NCI-H345 treated with DMSO at 0.1 percent for 48 hours (cell line): ENCODE data around the gene CNTFR.
"Not testable (repeated sequence)": the region's sequence is repeated elsewhere in the genome, so short reads cannot be mapped to it uniquely, and the experiment has no call there.

Experiments used
- DNase-seq: peaks from one replicate; lab custom pipeline; 2025; ENCODE audit not compliant: unreplicated experiment; lab: John Stamatoyannopoulos, UW

Gene CNTFR, protein sequence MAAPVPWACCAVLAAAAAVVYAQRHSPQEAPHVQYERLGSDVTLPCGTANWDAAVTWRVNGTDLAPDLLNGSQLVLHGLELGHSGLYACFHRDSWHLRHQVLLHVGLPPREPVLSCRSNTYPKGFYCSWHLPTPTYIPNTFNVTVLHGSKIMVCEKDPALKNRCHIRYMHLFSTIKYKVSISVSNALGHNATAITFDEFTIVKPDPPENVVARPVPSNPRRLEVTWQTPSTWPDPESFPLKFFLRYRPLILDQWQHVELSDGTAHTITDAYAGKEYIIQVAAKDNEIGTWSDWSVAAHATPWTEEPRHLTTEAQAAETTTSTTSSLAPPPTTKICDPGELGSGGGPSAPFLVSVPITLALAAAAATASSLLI

DNA sequence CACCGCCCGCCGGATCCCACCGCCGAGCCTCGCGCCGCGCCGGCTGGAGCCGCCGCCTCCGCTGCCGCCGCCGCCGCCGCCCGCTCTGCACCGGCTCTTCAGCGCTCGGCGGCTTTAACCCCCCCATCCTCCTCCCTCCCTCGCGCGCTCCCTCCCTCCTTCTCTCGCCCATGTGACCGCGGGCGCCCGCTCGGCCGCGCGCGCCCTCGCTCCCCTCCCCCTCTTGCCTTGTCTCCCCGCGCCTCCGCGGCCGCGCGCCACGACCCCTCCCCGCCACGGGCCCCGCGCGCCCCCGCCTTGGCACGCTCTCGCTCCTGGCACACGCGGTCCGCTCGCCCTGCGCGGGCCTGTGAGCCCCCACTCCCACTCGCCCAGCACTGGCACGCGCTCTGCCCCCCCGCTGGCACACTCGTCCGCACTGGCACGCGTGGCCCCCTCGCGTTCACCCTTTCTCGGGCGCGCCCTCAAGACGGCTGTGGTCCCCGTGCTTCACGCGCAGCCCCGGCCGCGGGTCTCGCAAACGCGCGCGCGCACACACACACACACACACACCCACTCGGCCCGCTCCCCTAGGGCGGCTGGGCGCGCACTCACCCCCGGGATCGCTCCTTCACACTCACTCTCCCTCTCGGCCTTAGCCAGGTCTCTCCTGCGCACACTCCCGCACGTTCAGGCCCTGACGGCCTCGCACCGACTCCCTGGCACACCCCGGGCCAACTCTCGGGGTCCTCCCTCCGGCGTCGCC is at the start of gene CNTFR:
Gene CNTFR (minus strand): TSS at position 89 of the 745 bp plus-strand sequence. CDS start 20,743 bp downstream, outside the sequence.
- DNase-seq = no peak

DNA sequence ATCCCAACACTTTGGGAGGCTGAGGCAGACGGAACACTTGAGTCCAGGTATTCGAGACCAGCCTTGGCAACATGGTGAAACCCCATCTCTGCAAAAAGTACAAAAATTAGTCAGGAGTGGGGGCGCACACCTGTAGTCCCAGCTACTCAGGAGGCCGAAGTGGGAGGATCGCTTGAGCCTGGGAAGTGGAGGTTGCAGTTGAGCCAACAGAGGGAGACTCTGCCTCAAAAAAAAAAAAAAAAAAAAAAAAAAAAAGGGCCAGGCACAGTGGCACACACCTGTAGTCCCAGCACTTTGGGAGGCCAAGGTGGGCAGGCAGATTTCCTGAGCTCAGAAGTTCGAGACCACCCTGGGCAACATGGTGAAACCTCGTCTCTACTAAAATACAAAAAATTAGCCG is 49.8 kb upstream of the CNTFR start:
- DNase-seq = not testable (repeated sequence)

DNA sequence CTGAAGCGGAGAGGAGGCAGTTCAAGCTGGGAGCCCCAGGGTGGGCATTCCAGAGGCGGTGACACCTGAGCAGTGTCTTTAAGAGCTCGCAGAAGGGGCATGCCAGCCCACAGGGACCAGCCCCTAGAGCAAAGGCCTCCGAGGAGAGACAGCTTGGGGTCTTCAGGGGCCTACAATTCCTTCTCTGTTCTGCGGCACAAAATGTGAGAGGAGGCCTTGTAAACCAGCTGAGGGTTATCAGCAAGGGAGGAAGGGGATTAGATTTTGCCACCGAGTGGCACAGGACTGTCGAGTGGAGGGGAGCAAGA is 48.6 kb upstream of the CNTFR start:
- DNase-seq = no peak

DNA sequence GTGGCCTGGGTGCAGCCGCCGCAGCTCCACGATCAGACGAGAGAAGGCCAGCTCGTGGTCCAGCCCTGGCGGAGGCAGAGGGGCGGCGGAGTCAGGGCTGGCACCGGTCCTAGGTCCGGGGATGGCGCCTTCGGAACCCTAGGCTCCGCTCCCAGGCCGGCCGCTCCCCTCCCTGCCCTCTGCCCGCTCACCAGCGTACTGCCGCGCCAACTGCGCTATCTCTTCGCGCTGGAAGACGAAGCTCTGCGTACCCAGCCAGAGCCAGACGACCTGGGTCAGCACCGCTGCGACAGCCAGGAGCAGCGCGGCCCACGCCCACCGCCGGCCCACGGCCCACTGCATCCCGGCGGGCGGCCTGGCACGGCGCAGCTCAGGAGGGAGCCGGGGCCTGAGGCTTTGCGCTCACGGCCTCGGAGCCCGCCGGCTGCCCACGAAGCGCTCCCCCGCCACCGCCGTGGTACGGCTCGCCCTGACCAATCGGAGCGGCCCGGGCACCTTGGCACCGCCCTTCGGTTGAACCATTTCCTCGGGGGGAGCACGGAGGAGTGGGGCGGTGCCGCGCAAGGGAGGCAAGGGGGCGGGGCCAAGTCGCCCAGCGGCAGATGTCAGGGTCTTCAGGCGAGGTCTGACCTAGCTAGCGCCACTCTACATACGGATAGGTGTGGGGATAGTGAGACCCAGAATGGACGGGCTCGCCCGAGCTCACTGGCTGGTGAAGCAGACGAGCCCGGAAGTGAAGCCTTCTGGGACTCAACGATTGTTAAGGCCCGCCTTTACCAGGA is 48.0 kb upstream of the CNTFR start, which contains the start of gene SIGMAR1:
Gene SIGMAR1 (minus strand): TSS at position 432 of the 782 bp plus-strand sequence. CDS start 90 bp downstream, at position 342.
- DNase-seq = peak; percentile 87

DNA sequence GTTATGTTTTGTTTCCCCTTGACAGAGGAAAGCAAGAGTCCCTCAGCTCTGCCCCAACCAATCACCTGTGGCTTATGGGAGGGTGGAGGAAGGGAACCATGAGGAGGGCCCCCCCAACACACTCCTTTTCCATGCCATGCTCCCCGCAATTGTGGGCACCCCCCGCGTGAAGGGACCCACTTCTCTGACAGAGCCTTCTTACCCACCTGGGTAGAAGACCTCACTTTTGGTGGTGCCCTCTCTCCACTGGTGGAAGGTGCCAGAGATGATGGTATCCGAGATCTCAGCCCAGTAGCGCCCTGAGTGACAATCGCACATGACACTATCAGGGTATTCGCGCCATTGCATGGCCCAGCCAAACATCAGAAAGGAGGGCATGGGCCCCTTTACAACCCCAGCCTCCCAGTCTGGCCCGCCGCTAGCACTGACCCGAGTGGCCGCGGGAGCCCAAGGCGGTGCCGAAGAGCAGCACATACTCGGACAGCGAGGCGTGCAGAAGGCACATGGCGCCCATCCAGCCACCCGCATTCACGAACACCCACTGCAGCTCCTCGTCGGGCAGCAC is 47.3 kb upstream of the CNTFR start:
- no peak for DNase-seq

DNA sequence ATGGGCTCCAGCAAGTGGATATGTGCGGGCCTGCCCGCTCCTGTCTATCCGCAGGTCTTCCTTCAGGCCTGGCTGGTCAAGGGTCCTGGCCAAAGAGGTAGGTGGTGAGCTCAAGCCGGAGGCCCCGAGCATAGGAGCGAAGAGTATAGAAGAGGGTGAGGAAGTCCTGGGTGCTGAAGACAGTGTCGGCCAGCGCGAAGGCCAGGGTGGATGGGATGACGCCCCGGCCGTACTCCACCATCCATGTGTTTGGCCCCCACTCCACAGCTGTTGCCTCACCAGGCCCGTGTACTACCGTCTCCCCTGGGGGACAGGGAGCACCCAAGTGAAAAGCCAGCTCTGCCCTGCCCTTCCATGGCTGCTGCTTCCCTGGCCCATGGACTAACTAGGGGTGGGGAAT is 46.0 kb upstream of the CNTFR start:
- no peak for DNase-seq

DNA sequence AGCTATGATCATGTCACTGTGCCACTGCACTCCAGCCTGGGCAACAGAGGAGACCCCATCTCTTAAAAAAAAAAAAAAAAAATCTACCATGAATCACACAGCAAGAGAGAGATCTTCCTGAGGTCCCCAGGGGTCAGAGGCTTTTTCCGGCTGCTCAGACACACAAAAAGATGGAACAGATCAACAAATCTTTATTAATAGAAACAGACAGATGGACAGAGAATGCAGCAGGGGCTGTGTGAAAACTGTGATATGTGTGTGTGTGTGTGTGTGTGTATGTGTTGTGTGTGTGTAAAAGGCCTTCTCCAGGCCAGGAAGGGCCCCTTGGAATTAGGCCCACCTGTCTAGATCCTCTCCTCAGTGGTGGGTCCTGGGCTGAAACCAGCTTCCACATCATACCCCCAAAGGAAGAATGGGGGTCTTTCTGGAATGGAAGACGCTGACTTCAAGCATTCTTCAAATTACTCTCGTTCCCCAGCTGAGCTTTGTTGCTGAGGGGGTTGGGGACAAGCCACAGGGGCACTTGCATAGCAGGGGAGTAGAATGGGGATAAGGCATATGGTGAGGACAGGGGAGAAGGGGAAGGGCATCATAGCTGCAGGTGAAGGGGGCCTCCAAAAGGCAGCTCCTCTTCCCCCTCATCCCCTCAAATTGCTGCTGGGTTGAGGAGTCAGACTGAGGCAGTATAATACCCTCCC is 45.2 kb upstream of the CNTFR start:
- no peak for DNase-seq

DNA sequence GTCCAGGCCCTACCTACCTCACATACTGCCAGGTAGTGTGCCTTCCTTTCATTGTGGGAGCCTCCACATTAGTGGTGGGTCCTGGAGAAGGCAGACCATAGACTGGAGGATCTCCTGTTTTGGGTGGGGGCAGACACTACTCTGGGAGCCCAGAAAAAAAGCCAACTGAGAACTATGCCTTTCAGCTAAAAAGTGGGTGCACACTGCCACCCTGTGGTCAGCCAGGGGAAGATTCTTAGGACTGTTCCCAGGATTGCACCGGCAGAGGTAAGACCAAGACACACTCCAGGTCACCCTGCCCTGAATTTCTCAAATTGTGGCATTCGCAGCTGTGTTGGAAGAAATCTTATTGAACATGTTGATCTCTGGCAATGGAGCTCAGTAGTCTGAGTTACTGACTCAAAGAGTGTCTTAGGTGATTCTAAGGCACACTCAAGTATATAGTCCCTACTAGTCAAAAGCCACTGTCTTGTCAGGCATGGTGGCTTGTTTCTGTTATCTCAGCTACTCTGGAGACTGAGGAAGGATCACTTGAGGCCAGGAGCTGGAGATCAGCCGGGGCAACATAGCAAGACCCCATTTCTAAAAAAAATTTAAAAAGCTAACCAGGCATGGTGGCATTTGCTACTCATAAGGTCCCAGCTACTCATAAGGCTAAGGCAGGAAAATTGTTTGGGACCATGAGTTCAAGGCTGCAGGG is 44.5 kb upstream of the CNTFR start:
- DNase-seq = peak; percentile 28

DNA sequence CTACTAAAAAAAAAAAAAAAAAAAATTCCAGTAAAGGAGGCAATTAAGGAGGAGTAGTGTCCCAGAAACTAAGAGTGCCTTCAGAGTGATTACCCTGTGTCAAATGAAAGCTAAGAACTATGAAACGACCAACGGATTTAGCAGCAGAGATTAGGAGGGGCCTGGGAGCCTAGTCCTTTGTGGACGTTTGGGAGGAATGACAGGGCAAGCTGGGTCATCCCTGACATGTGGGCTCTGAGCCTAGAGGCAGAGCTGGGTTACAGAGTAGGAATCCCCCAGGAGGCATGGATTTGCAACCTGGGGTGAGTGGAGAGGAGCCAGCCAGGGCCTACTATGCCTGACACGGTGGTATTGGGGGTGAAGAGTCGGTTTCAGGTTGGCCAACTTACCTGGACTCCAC is 43.6 kb upstream of the CNTFR start:
- no peak for DNase-seq

DNA sequence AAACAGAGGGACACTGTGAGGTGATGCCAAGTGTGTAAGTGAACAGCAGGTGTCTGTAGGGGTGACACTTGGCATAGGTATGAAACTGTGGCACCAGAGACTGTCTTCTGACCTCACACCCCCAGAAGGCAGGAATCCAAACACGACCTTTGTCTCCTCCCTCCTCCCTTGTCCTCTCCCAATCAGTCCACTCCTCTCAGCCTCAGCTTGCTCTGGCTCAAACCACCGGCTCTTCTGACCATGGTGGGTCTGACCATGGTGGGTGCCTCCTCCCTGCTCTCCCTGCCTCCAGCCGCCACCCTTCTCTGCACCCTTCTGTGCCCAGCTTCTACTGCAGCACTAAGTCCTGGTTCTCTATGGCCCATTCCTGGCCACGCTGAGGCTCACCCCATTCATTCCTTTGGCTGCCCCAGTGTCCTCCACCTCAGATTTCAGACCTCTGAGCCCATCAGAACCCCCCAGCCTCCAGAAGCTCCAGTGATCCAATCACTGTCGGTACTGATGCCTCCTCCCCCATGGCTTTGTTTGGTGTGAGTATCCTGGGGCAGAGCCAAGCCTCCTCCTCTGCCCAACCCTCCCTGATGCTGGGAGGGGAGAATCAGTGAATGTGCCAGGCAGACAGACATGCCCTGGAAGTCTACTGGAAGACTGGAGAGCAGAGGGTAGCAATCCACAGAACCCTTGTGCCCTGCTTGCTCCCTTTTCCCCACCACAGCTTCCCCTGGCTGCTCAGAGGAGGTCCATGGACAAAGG is 41.1 kb upstream of the CNTFR start:
- no peak for DNase-seq

DNA sequence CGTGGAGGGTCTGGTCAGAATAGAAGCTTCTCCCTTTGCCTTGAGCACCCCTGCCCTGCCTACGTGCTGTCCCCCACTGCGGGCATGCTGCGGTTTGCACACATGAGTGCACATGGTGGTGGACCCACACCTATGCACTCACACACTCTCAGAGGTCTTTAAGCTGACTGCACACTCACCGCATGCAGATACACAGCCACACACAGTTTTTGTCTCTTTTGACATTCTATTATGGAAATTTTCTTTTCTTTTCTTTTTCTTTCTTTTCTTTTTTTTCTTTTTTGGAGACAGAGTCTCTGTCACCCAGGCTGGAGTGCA is 39.9 kb upstream of the CNTFR start:
- no peak for DNase-seq

DNA sequence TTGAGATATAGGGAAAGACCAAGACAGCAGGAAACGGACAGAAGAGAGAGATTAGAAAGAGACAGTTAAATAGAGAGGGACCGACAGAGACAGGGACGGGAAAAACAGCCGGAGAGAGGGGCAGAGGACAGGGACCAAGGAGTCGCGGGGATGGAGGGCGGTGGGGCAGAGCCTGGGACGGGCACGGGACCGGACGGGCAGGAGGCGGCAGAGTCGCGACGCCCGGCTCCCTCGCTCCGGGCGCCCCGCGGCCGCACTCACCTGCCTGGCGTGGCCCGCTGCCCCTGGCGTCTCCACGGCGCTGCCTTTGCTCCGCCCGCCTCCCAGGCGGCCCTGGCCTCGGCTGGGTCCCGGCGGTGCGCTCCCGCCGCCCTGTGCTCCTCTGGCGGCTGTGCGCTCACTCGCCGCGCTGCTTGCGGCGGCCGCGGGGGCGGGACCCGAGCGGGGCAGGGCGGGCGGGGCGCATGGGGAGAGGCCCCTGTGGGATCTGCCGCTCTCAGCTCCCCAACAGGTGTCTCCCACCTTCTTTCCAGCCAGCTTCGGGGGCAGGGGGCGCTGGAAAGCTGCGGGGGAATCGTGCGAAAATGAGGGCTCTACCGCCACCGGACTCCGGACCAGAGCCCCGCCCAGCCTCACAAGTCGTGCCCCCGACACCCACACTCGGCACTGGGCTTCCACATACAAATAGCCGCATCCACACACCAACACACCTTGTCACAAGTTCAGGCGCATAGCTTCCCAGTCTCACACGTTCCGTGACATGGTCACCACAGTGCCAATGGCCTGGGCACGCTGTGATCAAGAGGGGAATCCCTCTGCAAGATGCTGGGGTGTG is 39.3 kb upstream of the CNTFR start, which contains the start of gene ARID3C:
Gene ARID3C (minus strand): TSS at position 411 of the 835 bp plus-strand sequence. CDS start 1,052 bp downstream, outside the sequence.
- DNase-seq = no peak

DNA sequence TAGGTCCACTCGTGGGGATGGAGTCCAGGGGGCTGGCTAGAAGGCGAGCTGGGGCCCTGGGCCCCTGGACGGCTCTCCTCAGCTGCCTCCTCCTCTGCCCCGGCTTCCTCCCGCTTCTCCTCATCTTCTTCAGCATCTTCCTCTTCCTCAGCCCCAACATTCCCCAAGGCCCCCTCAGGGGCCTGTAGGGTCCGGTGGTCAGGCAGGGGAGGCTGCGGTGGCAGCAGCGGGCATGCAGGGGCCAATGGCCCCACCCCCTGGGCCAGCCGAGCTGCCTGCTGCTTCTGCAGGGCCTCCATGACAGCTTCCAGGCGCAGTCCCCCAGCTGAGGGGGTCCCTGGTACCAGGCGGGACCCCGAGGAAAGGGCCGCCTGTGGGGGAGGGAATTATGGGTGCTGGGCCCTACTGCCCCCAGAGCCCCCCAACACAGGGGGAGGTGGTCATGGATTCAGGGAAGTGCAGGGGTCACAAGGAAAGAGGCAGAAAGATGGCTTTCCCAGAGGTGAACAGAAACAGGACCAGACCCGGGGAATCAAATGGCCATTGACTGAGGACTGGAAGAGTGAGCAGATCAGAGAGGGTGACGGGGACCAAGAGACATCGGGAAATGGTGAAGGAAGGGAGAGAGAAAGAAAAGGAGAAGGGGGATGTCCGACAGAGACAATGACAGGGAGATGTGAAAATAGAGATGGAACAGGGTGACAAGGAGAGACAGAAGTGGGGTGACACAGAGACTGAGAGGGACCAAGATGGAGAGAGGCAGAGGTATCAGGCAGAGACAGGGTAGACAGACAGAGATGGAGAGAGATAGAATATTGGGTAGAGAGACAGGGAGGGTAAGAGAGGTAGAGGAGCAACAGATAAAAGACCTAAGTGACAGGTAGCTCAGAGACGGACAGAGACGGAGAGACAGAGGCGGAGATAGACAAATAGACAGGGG is 38.5 kb upstream of the CNTFR start:
- DNase-seq = no peak

DNA sequence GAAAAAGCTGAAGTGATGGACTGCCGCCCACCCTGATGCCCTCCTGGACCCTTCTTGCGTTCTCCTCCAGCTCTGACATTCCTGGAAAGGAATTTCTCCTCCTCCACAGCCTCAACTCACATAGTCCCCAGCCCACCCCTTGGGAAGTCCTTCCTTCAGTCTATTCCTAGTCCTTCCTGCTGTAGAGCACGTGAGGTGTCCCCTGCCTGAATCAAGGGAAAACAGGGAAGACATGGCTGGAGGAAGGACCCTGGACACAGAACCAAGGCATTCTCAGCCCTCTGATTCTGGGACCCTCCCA is 35.6 kb upstream of the CNTFR start:
- DNase-seq = no peak

DNA sequence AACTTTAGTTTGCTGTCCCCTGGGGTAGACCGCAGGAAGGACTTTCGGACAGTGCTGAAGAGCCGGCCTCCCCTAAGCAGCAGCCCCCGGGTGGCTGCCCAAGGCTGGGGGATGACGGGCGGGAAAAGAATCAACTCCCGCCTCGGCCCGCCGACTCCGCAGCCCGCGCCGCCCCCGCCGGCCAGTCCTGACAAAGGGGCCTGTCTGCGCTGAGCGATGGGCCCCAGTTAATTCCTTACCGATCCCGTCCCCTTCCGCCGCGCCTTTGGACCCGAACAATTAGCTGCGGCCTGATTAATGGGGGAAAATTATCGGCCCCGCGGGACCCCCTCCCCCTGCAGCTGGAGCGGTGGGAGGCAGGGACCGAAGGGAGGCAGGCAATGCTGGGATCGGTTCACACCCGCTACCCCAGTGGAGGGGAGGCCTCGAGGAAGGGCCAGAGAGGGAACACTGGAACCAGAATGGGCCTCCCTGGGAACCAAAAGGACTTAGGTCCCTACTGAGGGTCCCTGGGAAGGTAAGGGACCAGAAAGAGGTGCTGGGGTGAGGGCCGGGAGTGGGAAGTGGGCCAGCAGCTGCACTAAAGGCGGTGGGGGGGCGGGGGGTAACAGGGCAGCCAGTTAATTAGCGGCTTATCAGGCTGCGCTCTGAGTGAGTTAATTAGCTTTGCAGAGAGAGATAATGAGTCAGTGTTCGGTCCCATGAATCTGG is 35.1 kb upstream of the CNTFR start:
- DNase-seq = no peak

DNA sequence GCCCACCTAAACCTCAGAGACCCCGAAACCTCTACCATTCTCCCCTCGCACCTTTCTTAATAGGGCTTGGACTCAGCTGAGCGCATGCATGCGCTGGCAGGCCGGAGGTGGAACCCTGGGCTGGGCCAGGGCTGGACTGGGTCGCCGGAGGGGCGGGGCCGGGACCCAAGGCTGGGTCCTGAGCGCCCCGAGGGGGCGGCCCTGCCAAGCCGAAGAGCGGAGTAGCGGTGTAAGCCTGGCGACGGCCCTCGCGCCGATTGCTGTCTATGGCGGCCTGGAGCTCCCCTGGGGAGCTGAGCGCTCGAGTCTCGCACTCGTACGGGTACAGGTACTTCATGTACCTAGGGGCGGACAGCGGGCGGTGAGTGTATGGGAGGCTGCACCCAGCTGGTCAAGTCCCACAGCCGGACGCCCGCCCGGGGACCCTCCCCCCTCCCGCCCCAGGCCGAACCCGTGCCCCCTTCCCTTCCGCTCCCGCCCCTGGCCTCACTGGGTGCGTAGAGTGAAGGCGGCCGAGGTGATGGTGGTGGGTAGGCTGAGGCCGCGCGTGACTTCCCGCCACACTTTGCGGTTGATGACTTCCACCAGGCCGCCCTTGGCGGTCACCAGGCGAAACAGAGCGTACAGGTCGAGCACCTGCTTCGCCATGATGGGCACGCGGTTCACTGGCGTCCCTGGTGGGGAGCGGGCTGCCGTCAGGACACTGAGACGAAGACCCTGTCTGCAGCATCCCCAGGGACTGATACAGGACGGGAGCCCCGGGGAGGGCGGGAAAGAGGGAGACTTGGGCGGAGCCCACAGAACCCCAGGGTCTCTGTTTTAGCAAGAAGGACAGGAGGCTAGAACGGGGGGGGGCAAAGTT is 34.1 kb upstream of the CNTFR start:
- no peak for DNase-seq
